Left ventricle myocardium inferior (tissue), 1 donor: Measurements from ENCODE around the gene RGL1. TPM values are rescaled to one million over a fixed set of nuclear protein-coding genes. Genes with fewer than 3 reads are reported as not detected.

ENCODE experiments used
- DNase-seq: peaks from one replicate; pipeline ENCODE4 v3.0.0-alpha.2; 2020
- H3K27ac ChIP-seq: fragments of 200-600 bp; replicated peaks from 2 replicates; pipeline ENCODE4 v1.8.0; 2021
- H3K27me3 ChIP-seq: fragments of 200-600 bp; 2 replicates; pipeline ENCODE4 v1.8.0; 2021; ENCODE audit warnings: low read depth
- H3K36me3 ChIP-seq: fragments of 200-600 bp; 2 replicates; pipeline ENCODE4 v1.8.0; 2021
- H3K4me1 ChIP-seq: fragments of 200-600 bp; 2 replicates; pipeline ENCODE4 v1.8.0; 2021
- H3K4me3 ChIP-seq: fragments of 200-600 bp; 2 replicates; pipeline ENCODE4 v1.8.0; 2021; ENCODE audit warnings: mild to moderate bottlenecking, moderate library complexity
- H3K9me3 ChIP-seq: fragments of 200-600 bp; replicated peaks from 2 replicates; pipeline ENCODE4 v1.8.0; 2021
- CTCF ChIP-seq: fragments of 200-600 bp; IDR thresholded peaks from 2 replicates; pipeline ENCODE4 v1.8.0; 2021; ENCODE audit warnings: antibody characterized with exemption, mild to moderate bottlenecking, borderline replicate concordance
- intact Hi-C: fragments of 100-400 bp; cut with micrococcal nuclease; formaldehyde crosslinking; loops from one replicate; pipeline ENCODE4 v1.11.0; 2022
- total RNA-seq: library from RNA; stranded (reverse); fragmentation: NEBNext Ultra II Directional; extraction: Animal tissue kit (Norgen Biotek cat#: 25700); gene quantifications from one replicate; pipeline ENCODE4 v1.2.1, GENCODE V29; 2021
- donor health status: DM: no; HTN: yes; CAD: no; lungs with severe emphysema.

Gene RGL1
- total RNA-seq, 1 donor from 2014 or later = 19.4 TPM

GRCh38 chr1:183806125-183806524, 1.2 kb downstream of the RGL1 start:
- Histone ChIP-seq H3K4me3 (peak overlapping the region; percentile 76), H3K27ac (peak overlapping the region; percentile 86), H3K36me3 (no peaks in the 10 kb centered on the region), H3K9me3 (peaks cover 12% of the 10 kb centered on the region), H3K4me1 (peaks cover 63% of the 10 kb centered on the region), H3K27me3 (no peaks in the 10 kb centered on the region)
- TF ChIP-seq CTCF = no peak
- intact Hi-C loops = no loop called here
- DNase-seq = no peak

- Histone ChIP-seq H3K4me1 (peaks cover 68% of the 10 kb centered on the region), H3K27me3 (no peaks in the 10 kb centered on the region), H3K27ac (peak overlapping the region; percentile 86), H3K9me3 (peaks cover 7% of the 10 kb centered on the region), H3K36me3 (no peaks in the 10 kb centered on the region), H3K4me3 (peak overlapping the region; percentile 76)
- TF ChIP-seq CTCF = no peak
- no peak for DNase-seq
- intact Hi-C loops = no loop called here
Observed at GRCh38 chr1:183806675-183807074, 1.8 kb downstream of the RGL1 start.

GRCh38 chr1:183807549-183808168, 2.7 kb downstream of the RGL1 start:
- intact Hi-C loops = no loop called here
- Histone ChIP-seq H3K9me3 (no peaks in the 10 kb centered on the region), H3K36me3 (no peaks in the 10 kb centered on the region), H3K27ac (peak overlapping the region; percentile 86), H3K4me1 (peaks cover 78% of the 10 kb centered on the region), H3K4me3 (peak overlapping the region; percentile 76), H3K27me3 (no peaks in the 10 kb centered on the region)
- peak; percentile 35 for DNase-seq
- TF ChIP-seq CTCF = no peak

- intact Hi-C loops = no loop called here
- peaks cover 86% of the 10 kb centered on the region for H3K4me1 ChIP-seq
- H3K4me3 ChIP-seq = peak overlapping the region; percentile 76
- no peak for DNase-seq
- no peaks in the 10 kb centered on the region for H3K27me3 ChIP-seq
- no peak overlapping the region for H3K27ac ChIP-seq
- no peak for TF ChIP-seq CTCF
- H3K36me3 ChIP-seq = no peaks in the 10 kb centered on the region
- no peaks in the 10 kb centered on the region for H3K9me3 ChIP-seq
Observed at GRCh38 chr1:183808296-183809027, 3.5 kb downstream of the RGL1 start.

- Histone ChIP-seq H3K27ac (peak overlapping the region; percentile 10), H3K4me1 (peaks cover 93% of the 10 kb centered on the region), H3K27me3 (no peaks in the 10 kb centered on the region), H3K4me3 (no peak overlapping the region), H3K9me3 (no peaks in the 10 kb centered on the region), H3K36me3 (no peaks in the 10 kb centered on the region)
- no peak for TF ChIP-seq CTCF
- DNase-seq = no peak
- intact Hi-C loops = no loop called here
Observed at GRCh38 chr1:183810121-183810520, 5.2 kb downstream of the RGL1 start.
